Measurements from ENCODE around the gene CNNM4. TPM values are rescaled to one million over a fixed set of nuclear protein-coding genes. Genes with fewer than 3 reads are reported as not detected.

Gene CNNM4
- total RNA-seq = 3.3 and 4.7 TPM in 2 replicates

DNA sequence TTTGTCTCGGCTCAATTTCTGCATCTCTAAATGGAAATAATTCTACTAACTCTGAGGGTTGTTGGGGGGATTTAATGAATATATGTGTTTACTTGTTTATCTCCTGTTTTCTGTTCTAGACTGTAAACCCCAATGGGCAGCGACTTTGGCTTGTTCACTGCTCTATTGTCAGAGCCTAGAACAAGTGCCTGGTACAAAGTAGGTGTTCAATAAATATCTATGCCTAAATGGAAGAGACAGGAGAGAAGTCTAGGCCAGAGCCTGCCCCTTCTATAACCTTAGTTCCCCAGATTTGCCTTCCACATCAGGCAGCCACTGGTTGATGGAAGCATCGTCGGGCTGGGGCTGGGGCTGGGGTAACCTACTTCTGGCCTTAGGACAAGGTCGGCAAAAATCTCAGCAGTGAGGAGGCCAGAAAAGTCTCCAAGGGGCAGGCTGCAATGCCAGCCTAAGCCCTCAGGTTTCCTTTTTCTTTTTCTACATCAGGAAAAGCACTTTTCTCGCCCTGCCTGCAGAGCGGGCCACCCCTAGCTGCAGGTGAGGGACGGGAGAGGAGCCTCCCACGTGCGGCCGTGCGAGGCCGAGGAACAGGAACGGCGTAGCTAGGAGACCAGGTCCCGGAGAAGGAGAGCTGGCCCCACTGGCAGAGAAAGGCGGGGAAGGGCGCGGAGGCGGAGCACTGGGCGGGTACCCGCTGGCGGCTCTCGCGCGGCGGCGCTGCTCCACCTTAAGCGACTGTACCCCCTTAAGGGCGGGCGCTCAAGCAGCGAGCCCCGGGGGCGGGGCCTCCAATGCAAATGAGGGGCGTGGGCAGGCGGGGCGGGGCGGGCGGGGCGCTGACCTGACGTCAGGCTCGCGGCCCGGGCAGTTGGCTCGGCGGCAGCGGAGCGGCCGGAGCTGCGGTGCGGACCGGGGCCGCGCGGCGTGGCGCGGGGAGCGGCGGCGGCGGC, at the start of gene CNNM4:
Gene CNNM4 (plus strand): TSS at position 867 of the 950 bp plus-strand sequence. CDS start 98 bp downstream, outside the sequence.
- peak; percentile 42 for DNase-seq (ENCODE audit: extremely low read depth, low read depth, low spot score)

DNA sequence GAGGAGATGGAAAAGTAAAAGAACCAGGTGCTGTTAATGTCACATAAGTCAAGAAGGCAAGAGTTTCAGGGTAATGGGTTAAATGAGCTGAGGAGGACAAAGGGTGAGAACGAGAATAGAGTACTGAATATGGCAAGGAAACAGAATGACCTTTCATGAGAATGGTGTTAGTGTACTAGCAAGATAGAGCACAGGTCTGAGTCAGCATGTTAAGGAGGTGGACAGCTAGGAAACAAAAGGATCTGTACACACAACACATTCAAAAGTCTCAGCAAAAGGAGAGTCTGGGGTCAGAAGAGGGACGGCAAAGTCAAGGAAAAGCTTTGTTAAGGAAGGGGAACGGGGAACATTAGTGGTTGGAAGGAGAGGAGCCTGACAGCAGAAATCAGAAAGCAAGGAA, 49.7 kb upstream of the CNNM4 start:
- no peak for DNase-seq (ENCODE audit: extremely low read depth, low read depth, low spot score)

DNA sequence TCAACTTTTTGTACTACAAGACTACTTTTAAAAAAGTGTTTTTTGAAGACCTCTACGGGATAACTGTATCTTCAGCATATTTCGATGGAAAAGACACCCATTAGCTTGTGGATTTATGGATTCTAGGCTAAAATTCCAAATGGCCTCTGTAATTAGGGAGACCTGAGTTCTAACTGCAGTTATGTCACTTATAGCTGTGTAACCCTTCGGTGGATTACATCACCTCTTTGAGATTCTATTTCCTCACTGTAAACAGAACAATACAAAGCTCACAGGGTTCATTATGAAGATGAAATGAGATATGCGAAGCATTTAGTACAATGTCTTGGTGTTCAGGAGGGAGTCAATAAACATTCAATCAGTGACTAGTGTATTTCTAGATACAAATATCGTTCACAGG, 45.0 kb upstream of the CNNM4 start:
- DNase-seq (ENCODE audit: extremely low read depth, low read depth, low spot score) = no peak

DNA sequence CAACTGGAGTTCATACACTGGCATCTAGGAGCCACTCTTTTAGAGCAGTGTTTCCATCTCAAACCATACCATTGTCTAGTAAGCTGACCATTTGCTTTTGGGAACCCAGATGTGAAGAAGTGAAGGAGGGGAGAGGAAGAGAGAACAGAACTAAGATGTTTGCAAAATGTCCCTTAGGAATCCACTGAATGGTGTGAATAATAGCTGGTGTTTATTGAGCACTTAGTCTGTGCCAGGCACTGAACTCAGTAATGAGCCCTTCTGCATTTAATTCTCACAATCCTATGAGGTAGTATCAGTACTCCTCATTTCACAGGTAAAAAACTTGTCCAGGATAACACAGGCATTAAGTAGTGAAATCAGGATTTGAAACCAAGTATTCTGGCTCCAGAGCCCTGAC, 44.3 kb upstream of the CNNM4 start:
- no peak for DNase-seq (ENCODE audit: extremely low read depth, low read depth, low spot score)

DNA sequence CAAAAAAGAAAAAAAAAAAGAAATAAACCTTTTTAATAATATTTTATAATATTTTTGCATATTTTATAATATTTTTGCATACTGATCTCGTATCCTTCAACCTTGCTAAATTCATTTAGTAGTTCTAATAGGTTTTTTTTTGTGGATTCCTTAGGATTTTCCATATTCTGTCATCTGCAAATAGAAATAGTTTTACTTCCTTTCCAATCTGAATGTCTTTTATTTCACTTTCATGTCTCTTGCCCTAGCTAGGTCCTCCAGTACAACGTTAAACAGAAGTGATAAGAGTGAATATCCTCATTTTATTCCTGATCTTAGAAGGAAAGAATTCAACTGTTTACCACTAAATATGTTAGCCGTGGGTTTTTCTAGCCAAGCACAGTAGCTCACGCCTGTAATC, 34.6 kb upstream of the CNNM4 start:
- DNase-seq (ENCODE audit: extremely low read depth, low read depth, low spot score) = no peak

DNA sequence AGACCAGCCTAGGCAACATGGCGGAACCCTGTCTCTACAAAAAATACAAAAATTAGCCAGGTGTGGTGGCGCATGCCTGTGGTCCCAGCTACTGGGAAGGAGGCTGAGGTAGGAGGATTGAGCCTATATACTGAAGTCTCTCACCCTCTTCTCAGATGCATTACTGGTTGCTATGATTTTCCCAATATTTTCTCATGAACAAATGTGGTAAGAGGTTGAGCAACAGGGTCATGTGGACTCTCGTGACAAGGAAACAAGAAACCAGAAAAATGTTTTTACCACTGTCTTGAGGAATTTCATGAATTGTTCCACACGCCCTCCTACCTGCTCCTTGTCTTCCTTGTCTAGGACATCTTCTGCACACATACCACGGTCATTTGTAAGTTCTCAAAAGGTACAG, 33.3 kb upstream of the CNNM4 start:
- no peak for DNase-seq (ENCODE audit: extremely low read depth, low read depth, low spot score)

DNA sequence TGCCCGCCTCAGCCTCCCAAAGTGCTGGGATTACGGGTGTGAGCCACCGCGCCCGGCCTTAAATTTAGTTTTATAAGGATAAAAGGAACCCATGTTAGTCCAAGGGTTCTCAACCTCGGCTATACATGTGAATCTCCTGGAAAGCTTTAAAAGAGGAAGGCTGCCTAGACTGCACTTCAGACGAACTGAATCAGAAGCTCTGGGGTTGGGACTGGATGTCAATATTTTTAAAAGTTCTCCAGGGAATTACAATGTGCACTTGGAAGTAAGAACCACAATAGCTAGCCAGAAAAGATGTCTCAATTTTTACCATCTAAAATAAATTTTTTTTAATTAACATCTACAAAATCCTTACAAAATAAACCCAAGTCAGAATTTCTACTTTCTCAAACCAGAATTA, 31.0 kb upstream of the CNNM4 start:
- DNase-seq (ENCODE audit: extremely low read depth, low read depth, low spot score) = no peak

DNA sequence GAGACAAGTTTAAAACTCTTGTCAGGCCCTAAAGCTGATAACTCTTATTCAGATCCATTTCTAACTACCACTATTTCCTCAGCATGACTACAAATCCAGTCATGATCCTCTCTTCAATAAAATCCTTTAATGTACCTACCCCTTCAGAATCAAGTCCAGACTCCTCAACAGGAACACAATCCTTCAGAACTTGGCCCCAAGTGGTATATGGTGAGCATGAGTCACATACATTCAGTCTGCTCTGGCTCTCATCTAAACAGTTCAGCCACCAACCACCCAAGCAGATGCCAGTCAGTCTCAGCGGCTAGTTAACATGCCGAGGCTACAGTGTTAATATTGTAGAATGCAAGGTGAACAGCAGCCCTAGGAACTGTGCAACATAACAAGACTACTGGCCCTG, 30.5 kb upstream of the CNNM4 start:
- no peak for DNase-seq (ENCODE audit: extremely low read depth, low read depth, low spot score)

DNA sequence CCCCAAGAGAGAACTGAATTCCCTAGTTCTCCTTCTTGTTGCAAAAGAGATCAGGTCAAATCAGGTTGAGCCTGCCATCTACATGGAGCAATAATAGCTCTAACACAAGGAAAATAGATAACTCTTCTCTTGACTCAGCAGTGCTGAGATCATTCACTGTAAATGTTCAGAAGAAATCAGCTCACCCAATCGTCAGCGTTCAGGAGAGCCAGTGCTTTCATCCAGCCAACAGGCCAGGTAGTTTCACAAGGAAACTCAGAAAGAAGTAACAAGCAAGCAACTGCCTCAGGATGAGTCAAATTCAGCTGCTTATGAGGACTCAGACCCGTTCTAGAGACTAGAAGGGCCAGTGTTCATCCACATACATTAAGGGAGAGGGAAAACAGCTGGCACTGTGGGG, 26.8 kb upstream of the CNNM4 start:
- DNase-seq (ENCODE audit: extremely low read depth, low read depth, low spot score) = no peak

DNA sequence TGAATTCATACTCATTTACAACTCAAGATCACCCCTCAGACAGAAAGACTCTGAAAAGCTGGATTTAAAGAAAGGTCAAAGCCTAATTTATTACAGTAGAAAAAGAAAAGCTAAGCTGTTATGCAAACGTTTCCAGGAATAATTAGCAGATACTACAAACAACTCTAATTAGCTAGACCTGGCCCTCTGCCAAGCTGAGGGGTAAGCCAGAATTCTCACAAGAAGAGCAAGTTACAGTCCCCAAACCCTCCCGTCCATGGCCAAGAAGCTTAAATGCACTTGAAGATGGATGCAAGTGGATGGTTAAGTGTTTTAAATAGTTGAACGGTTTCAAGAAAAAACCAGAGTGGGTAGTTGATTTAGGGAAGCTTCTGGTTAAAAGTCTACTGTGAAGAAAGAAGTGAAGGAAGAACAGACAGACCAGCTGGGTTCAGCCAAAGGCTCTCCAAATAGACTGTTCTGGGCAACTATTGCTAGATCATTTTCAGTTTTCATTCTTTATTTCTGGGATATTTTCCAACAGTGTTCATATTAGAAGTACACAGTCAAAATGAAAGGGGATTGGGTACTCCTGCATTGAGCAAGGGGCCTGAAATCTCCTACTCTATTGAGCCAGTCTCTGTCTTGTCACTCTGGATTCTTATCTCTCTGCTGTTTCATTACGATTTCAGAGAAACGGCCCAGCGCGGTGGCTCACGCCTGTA, 25.7 kb upstream of the CNNM4 start:
- DNase-seq (ENCODE audit: extremely low read depth, low read depth, low spot score) = no peak

DNA sequence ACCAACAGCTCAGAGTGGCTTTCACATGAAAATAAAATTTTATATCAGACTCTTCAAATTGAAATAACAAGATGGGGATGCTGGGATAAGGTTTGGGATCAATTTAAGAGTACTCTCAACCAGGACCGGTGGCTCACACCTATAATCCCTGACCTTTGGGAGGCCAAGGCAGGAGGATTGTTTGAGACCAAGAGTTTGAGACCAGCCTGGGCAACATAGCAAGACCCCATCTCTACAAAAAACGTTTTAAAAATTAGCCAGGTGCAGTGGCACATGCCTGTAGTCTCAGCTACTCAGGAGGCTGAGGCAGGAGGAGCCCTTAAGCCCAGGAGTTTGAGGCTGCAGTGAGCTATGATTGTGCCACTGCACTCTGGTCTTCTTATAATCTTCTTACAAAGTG, 23.5 kb upstream of the CNNM4 start:
- DNase-seq (ENCODE audit: extremely low read depth, low read depth, low spot score) = no peak

DNA sequence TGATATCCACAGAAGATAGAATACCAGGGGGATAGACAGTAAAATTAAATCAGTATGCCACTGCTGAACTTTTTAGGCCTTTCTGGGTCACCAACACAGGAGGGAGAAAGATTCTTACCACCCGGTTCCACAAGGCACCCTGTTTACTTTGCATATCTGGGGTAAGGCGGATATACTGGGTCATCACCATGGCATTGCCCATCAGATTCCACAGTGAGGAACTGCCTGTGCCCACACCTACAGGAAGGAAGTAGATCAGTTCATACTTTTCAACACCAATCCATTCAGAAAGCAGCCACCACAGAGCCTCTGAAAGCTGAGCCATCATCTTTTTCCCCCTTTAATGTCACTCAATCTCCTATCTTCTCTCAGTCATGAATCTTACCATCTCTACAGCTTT, 22.9 kb upstream of the CNNM4 start:
- DNase-seq (ENCODE audit: extremely low read depth, low read depth, low spot score) = no peak

DNA sequence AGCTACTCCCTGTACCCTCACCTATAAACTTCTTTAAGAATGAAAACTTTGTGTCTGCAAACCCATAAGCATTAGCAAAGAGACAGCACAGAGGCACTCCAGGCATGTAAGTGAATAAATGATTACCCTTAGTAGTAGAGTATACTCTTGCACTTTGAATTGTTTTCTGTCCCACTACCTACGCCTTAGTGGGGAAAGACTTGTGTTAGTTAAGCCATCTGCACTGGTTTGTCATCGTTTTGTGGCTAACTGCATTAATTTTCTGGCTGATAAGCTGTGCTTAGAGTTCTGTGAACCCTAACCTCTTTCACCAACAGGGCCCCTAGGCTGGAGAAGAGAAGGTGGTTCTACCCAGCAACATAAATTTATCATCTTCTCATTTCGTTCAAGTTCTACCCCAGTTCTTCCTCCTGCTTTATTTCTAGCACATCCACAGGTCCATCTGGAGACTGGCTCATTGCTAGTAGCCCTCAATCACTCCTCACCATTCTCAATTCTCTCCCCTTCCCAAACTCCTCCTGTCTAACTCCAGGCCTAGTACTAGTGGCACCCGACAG, 21.5 kb upstream of the CNNM4 start:
- DNase-seq (ENCODE audit: extremely low read depth, low read depth, low spot score) = no peak

DNA sequence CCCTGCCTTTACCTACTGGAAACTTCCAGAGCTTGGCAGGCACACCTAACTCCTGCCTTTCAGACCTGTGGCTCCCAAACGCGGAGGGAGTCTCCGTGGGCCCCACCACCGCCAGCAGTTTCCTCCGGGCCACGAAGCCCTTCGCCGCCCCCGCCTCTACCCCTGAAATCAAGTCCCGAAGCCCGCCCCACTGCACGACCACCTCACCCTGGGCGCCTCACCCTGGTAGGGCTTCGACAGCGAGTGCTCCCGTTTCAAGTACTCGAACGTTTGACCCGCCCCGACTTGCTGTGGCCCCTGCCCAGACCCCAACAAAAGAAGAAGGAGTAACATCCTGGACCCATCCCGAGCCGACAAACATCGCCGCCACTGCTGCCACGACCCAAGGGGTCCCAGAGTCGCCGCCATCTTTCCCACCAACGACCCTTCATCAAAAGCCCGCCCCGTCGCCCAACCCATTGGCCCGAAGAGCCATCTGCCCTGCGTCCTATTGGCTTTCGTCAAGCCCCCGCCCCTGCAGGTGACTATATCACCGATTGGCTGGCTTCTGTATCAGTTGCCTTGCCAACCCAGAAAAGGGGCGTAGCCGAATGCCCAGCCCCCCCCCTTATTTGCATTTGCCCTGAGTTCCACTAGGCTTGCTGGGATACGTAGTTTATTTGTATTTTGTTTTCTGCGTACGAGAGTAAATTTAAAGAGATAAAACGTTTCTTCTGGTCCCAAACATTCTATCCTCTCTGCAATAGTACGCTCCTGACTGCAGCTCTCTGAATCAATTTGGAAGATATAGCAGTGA, 20.9 kb upstream of the CNNM4 start, which contains the start of gene LMAN2L:
Gene LMAN2L (minus strand): TSS at position 432 of the 796 bp plus-strand sequence. CDS start 24 bp downstream, at position 408.
- peak; percentile 68 for DNase-seq (ENCODE audit: extremely low read depth, low read depth, low spot score)

DNA sequence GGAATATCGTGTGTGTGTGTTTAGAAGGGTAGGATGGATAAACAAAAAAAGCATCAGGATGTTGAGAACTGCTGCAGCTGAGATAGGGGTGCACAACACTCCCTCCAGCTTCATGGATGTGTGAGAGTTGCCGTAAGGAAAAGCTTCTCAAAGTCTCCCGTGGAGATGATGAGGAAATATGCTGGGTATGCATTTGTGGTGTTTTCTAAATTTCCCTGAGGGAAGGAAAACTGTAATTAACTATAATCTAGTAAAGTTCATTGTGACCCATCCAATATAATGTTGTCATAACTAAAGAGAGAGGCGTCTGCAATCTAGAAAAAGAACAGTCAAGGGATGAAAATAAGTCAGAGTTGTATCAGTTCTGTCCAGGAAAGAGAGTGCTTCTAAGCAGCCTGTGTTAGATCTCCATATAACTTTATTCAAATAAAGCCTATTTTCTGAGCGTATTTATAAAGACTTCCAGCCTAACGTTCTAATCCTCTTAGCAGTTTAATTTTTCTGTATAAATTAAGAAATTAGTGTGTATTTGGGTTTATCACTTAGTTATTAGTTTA, 13.6 kb upstream of the CNNM4 start:
- DNase-seq (ENCODE audit: extremely low read depth, low read depth, low spot score) = no peak

DNA sequence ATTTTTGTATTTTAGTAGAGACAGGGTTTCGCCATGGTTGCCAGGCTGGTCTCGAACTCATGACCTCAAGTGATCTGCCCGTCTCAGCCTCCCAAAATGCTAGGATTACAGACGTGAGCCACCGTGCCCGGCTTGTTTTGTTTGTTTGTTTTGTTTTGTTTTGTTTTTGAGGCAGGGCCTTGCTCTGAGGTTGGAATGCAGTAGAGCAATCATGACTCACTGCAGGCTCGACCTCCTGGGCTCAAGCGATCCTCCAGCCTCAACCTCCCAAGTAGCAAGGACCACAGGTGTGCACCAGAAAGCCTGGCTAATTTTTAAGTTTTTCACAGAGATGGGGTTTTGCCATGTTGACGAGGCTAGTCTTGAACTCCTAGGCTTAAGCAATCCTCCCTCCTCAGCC, 8.9 kb upstream of the CNNM4 start:
- DNase-seq (ENCODE audit: extremely low read depth, low read depth, low spot score) = no peak

DNA sequence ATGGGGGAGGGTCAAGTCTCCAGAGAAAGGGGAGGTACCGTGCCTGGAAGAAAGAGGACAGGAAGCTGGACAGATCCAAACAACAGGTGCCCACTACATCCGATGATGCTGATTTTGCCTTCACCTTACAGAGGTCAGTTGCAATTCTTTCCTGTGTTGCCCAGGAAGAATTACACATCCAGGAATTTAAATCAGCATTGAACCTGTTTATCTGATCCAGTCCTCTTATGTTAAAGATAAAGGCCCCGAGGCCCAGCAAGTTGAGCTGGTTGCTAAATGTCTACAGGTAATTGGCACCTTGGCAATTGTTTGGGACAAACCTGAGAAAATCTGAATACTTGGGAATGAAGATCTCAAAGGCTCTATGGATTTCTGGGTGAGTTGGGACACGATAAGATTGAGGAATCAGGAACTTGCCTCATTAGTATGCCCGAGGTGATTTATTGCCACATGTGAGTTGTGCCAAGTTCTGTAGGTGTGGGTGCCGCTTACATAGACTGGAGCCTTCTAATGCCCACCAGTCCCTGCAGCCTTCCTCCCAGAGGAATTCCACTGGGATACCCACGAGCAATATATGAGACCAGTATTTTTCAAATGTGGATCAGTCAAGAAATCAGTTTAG, 6.9 kb upstream of the CNNM4 start:
- no peak for DNase-seq (ENCODE audit: extremely low read depth, low read depth, low spot score)

DNA sequence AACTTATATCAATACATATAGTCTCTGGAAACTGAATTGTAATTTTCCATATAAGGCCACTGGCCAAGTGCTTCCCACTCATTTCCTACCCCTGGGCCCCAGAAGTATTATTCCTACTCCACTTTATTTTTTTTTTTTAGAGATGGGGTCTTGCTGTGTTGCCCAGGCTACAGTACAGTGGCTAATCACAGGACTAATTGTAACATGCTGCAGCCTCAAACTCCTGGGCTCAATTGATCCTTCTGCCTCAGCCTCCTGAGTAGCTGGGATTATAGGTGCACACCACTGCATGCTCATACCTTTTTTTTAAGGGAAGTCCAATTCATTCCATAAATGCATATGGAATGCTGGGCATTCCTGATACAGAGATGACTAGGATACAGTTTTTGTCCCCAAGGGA, 6.4 kb upstream of the CNNM4 start:
- DNase-seq (ENCODE audit: extremely low read depth, low read depth, low spot score) = no peak

DNA sequence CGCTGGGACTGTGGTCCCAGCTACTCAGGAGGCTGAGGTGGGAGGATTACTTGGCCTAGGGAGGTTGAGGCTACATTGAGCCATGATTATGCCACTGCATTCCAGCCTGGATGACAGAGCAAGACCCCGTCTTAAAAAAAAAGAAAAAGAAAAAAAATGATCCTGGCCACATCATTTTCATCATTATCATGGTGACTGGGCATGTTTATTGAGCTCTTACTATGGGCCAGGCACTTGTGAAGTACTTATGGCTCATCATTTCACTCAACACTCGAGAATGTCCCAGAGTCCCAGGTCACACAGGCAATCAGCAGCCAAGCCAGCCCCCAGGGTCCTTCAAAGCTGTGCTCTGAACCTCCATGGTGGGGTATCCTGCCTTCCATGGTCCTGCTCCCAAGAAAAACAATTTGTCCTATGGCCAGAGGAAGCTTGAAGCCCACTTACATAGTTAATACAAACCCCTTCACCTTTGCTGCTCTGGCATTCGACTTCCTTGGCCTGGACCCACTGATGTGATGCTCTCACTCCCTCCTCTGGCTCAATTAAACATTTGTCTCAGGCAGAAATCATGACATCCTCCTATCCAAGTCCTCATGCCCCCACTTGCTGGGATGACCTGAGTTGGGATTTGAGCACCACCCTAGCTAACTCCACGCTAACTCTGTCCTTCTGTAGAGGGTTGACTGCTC, 3.8 kb upstream of the CNNM4 start:
- DNase-seq (ENCODE audit: extremely low read depth, low read depth, low spot score) = no peak

All from glomerular endothelial cell (primary cell).